SK-N-SH (cell line): Measurements from ENCODE around the gene SRF. TPM values are rescaled to one million over a fixed set of nuclear protein-coding genes. Genes with fewer than 3 reads are reported as not detected.

Source experiments
- CTCF ChIA-PET: fragments of 300-600, 350-600 bp; formaldehyde crosslinking; extraction: SDS; loops from one replicate; lab custom pipeline; 2021; lab: Yijun Ruan, JAX
- POLR2A ChIA-PET: fragments of 350-600 bp; sonication (Branson Sonifier 250); formaldehyde crosslinking; extraction: SDS; loops from one replicate; lab custom pipeline; 2020; ENCODE audit warnings: antibody characterized with exemption, inconsistent platforms; lab: Yijun Ruan, JAX
- DNase-seq: peaks from one replicate; pipeline ENCODE4 v3.0.0; 2012
- H2AFZ ChIP-seq: fragments of 200-600 bp; sonication (generic); 2 replicates; pipeline ENCODE4 v1.8.1; 2016; ENCODE audit warnings: antibody characterized with exemption, mild to moderate bottlenecking, low read depth
- H3F3A ChIP-seq: fragments of 200-600 bp; sonication (generic); replicated peaks from 2 replicates; pipeline ENCODE3; 2016; ENCODE audit warnings: antibody characterized with exemption, mild to moderate bottlenecking; ENCODE audit not compliant: insufficient read depth
- H3K27ac ChIP-seq, 2 experiments: fragments of 200-500 bp in 1 of 2; fragments of 200-600 bp in 1 of 2; sonication (Bioruptor generic) in 1 of 2; sonication (generic), shearing (Covaris generic) in 1 of 2; 2 replicates each; pipeline versions ENCODE4 v1.5.1 to v1.6.1; 2014 to 2016; ENCODE audit warnings: low read depth in 2 of 2, inconsistent platforms in 1 of 2, low read length in 1 of 2, mild to moderate bottlenecking in 1 of 2, mixed read lengths in 1 of 2
- H3K27me3 ChIP-seq: fragments of 200-600 bp; sonication (generic), shearing (Covaris generic); 2 replicates; pipeline ENCODE4 v1.6.1; 2016; ENCODE audit warnings: mixed run types; ENCODE audit not compliant: insufficient read depth
- H3K36me3 ChIP-seq, 2 experiments: fragments of 200-500 bp in 1 of 2; fragments of 200-600 bp in 1 of 2; sonication (Bioruptor generic) in 1 of 2; sonication (generic) in 1 of 2; replicated peaks in 1 of 2; 2 replicates each; pipeline versions ENCODE3 to v1.5.1; 2014 to 2016; ENCODE audit warnings: low read length in 1 of 2, mild to moderate bottlenecking in 1 of 2; ENCODE audit not compliant: insufficient read depth in 2 of 2, control insufficient read depth in 1 of 2
- H3K4me1 ChIP-seq, 2 experiments: fragments of 200-500 bp in 1 of 2; fragments of 200-600 bp in 1 of 2; sonication (Bioruptor generic) in 1 of 2; sonication (generic), shearing (Covaris generic) in 1 of 2; 2 replicates each; pipeline versions ENCODE4 v1.5.1 to v1.6.1; 2014 to 2016; ENCODE audit warnings: low read depth in 1 of 2, low read length in 1 of 2, mixed run types in 1 of 2; ENCODE audit not compliant: insufficient read depth in 2 of 2, control insufficient read depth in 1 of 2
- H3K4me2 ChIP-seq: fragments of 200-600 bp; sonication (generic), shearing (Covaris generic); 2 replicates; pipeline ENCODE4 v1.6.1; 2017; ENCODE audit warnings: mixed run types
- H3K4me3 ChIP-seq, 2 experiments: fragments of 200-500 bp in 1 of 2; fragments of 200-600 bp in 1 of 2; sonication (Bioruptor generic) in 1 of 2; sonication (generic), shearing (Covaris generic) in 1 of 2; 2 replicates each; pipeline versions ENCODE4 v1.5.1 to v1.8.1; 2014 to 2016; ENCODE audit warnings: low read depth in 2 of 2, inconsistent platforms in 1 of 2, low read length in 1 of 2, mild to moderate bottlenecking in 1 of 2, mixed read lengths in 1 of 2, moderate library complexity in 1 of 2
- H3K79me2 ChIP-seq: fragments of 200-600 bp; sonication (generic); 2 replicates; pipeline ENCODE4 v1.8.1; 2017; ENCODE audit warnings: mild to moderate bottlenecking; ENCODE audit not compliant: insufficient read depth
- H3K9ac ChIP-seq: fragments of 200-600 bp; sonication (generic); 2 replicates; pipeline ENCODE4 v1.6.1; 2017; ENCODE audit warnings: mixed run types
- H3K9me2 ChIP-seq: fragments of 200-600 bp; sonication (generic); 2 replicates; pipeline ENCODE4 v1.6.1; 2017; ENCODE audit warnings: mixed run types
- H3K9me3 ChIP-seq: fragments of 200-600 bp; sonication (generic); 2 replicates; pipeline ENCODE4 v1.6.1; 2017; ENCODE audit warnings: mixed run types, mild to moderate bottlenecking, moderate library complexity
- H4K20me1 ChIP-seq: fragments of 200-600 bp; sonication (generic); 2 replicates; pipeline ENCODE4 v1.6.1; 2017; ENCODE audit warnings: mild to moderate bottlenecking, mixed run types; ENCODE audit not compliant: insufficient read depth
- CHD2 ChIP-seq: fragments of 150-350 bp; IDR thresholded peaks from 2 replicates; pipeline ENCODE4 v1.6.1; 2018; ENCODE audit warnings: low read length; ENCODE audit not compliant: partially characterized antibody
- EP300 ChIP-seq, 2 experiments: IDR thresholded peaks; 2 replicates each; pipeline versions ENCODE4 v1.4.0 to v1.6.1; 2012; ENCODE audit warnings: borderline replicate concordance in 1 of 2, low read depth in 1 of 2, low read length in 1 of 2
- EZH2phosphoT487 ChIP-seq: fragments of 200-600 bp; sonication (generic); IDR thresholded peaks from 2 replicates; pipeline ENCODE4 v1.6.1; 2017; ENCODE audit warnings: low read depth, mixed run types, mild to moderate bottlenecking, antibody characterized with exemption, moderate library complexity, borderline replicate concordance
- FOXJ3 ChIP-seq: sonication (generic); formaldehyde crosslinking; IDR thresholded peaks from 2 replicates; pipeline ENCODE4 v1.5.1; 2020; ENCODE audit warnings: mild to moderate bottlenecking, missing genetic modification reagents
- GABPA ChIP-seq: IDR thresholded peaks from 2 replicates; pipeline ENCODE4 v1.4.0; 2012; ENCODE audit warnings: low read depth, mild to moderate bottlenecking
- JUND ChIP-seq: IDR thresholded peaks from 2 replicates; pipeline ENCODE4 v1.4.0; 2012
- MXI1 ChIP-seq: IDR thresholded peaks from 2 replicates; pipeline ENCODE4 v1.6.1; 2012; ENCODE audit warnings: mild to moderate bottlenecking, low read depth, low read length, improper control_type of control experiment
- NFIC ChIP-seq: IDR thresholded peaks from 2 replicates; pipeline ENCODE4 v1.4.0; 2012; ENCODE audit warnings: borderline replicate concordance
- RAD21 ChIP-seq: IDR thresholded peaks from 2 replicates; pipeline ENCODE4 v1.6.1; 2012; ENCODE audit warnings: mild to moderate bottlenecking, low read length
- RCOR1 ChIP-seq: fragments of 150-350 bp; IDR thresholded peaks from 2 replicates; pipeline ENCODE4 v1.6.1; 2017; ENCODE audit warnings: antibody characterized with exemption, low read length
- RFX5 ChIP-seq: IDR thresholded peaks from 2 replicates; pipeline ENCODE4 v1.6.1; 2012; ENCODE audit warnings: mild to moderate bottlenecking, improper control_type of control experiment, low read length
- RXRA ChIP-seq: IDR thresholded peaks from 2 replicates; pipeline ENCODE4 v1.4.0; 2012; ENCODE audit warnings: low read depth, mild to moderate bottlenecking, borderline replicate concordance
- SIN3A ChIP-seq: IDR thresholded peaks from 2 replicates; pipeline ENCODE4 v1.6.1; 2012; ENCODE audit warnings: low read depth, mild to moderate bottlenecking, low read length, moderate library complexity, borderline replicate concordance
- TAF1 ChIP-seq: IDR thresholded peaks from 2 replicates; pipeline ENCODE4 v1.6.1; 2012; ENCODE audit warnings: low read depth, mild to moderate bottlenecking, low read length, moderate library complexity, borderline replicate concordance
- TCF12 ChIP-seq: IDR thresholded peaks from 2 replicates; pipeline ENCODE4 v1.4.0; 2012
- USF1 ChIP-seq: IDR thresholded peaks from 2 replicates; pipeline ENCODE4 v1.4.0; 2012; ENCODE audit warnings: low read depth, borderline replicate concordance
- ZBTB33 ChIP-seq: IDR thresholded peaks from 2 replicates; pipeline ENCODE4 v1.4.0; 2012; ENCODE audit warnings: low read depth, borderline replicate concordance
- WGBS: methylation state at CpG from one replicate; pipeline ENCODE4 v1.1.6; 2017; ENCODE audit warnings: low lambda C conversion rate; 5-methylcytosine and 5-hydroxymethylcytosine counted together
- polyA plus RNA-seq, 3 experiments: library from polyadenylated mRNA; depleted of rRNA; stranded (reverse); fragments of >200 nt; gene quantifications; 2 replicates each; pipeline ENCODE4 v1.2.3, GENCODE V29; 2012
- TF ChIP-seq, protein P1 (sequence below): IDR thresholded peaks from 2 replicates; pipeline ENCODE4; 2012
- TF ChIP-seq, protein P2 (sequence below): IDR thresholded peaks from 2 replicates; pipeline ENCODE4 v1.6.1; 2012; ENCODE audit warnings: mild to moderate bottlenecking, low read depth, low read length, moderate library complexity

Gene SRF
- polyA plus RNA-seq, 1 of the 3 experiments (the other 2 are of a cell fraction) = 31.7 TPM

- H3K27me3 ChIP-seq = no peaks in the 10 kb centered on the region
- H3K36me3 ChIP-seq = peaks cover 25 to 43% of the 10 kb centered on the region in 2 experiments
- H3K9me3 ChIP-seq = no peaks in the 10 kb centered on the region
- CTCF ChIA-PET = interaction anchor here (1.2 kb wide), 1 partner anchor 24 kb away, joined by 3 read pairs; no protein-coding TSS in a partner anchor
- no peaks in the 10 kb centered on the region for H3K9me2 ChIP-seq
- no peak overlapping the region for H3K9ac ChIP-seq
- no peaks in the 10 kb centered on the region for H4K20me1 ChIP-seq
- 0 out of 2 replicates have a peak, but pooled peaks cover 3% of the 10 kb centered on the region for H3K79me2 ChIP-seq
- no peak overlapping the region for H3K27ac ChIP-seq
- TF ChIP-seq EZH2phosphoT487 (no peak), MXI1 (no peak), JUND (no peak), TAF1 (no peak), SIN3A (no peak), RFX5 (no peak), RAD21 (no peak), NFIC (no peak), FOXJ3 (CRISPR knock-in tag) (no peak), GABPA (no peak), EP300 (IDR thresholded peaks at IDR 0.05; ENCODE audit: borderline replicate concordance in 1 of 2, low read depth in 1 of 2, low read length in 1 of 2) (no peak), RXRA (no peak), ZBTB33 (no peak), USF1 (no peak), TCF12 (no peak), RCOR1 (no peak), CHD2 (no peak)
- TF ChIP-seq, protein P1, sequence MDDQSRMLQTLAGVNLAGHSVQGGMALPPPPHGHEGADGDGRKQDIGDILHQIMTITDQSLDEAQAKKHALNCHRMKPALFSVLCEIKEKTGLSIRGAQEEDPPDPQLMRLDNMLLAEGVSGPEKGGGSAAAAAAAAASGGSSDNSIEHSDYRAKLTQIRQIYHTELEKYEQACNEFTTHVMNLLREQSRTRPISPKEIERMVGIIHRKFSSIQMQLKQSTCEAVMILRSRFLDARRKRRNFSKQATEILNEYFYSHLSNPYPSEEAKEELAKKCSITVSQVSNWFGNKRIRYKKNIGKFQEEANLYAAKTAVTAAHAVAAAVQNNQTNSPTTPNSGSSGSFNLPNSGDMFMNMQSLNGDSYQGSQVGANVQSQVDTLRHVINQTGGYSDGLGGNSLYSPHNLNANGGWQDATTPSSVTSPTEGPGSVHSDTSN = no peak
- TF ChIP-seq, protein P2, sequence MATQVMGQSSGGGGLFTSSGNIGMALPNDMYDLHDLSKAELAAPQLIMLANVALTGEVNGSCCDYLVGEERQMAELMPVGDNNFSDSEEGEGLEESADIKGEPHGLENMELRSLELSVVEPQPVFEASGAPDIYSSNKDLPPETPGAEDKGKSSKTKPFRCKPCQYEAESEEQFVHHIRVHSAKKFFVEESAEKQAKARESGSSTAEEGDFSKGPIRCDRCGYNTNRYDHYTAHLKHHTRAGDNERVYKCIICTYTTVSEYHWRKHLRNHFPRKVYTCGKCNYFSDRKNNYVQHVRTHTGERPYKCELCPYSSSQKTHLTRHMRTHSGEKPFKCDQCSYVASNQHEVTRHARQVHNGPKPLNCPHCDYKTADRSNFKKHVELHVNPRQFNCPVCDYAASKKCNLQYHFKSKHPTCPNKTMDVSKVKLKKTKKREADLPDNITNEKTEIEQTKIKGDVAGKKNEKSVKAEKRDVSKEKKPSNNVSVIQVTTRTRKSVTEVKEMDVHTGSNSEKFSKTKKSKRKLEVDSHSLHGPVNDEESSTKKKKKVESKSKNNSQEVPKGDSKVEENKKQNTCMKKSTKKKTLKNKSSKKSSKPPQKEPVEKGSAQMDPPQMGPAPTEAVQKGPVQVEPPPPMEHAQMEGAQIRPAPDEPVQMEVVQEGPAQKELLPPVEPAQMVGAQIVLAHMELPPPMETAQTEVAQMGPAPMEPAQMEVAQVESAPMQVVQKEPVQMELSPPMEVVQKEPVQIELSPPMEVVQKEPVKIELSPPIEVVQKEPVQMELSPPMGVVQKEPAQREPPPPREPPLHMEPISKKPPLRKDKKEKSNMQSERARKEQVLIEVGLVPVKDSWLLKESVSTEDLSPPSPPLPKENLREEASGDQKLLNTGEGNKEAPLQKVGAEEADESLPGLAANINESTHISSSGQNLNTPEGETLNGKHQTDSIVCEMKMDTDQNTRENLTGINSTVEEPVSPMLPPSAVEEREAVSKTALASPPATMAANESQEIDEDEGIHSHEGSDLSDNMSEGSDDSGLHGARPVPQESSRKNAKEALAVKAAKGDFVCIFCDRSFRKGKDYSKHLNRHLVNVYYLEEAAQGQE = no peak
- no peak for DNase-seq
- H3K4me3 ChIP-seq = no peak overlapping the region
- H3K4me2 ChIP-seq = no peak overlapping the region
- no peak overlapping the region for H2AFZ ChIP-seq
- no peaks in the 10 kb centered on the region for H3K4me1 ChIP-seq
- WGBS = 100% methylated on average over 5 of the region's 5 CpGs
- no peaks in the 10 kb centered on the region for H3F3A ChIP-seq
- POLR2A ChIA-PET = no interaction called here
Measured at GRCh38 chr6:43196337-43196736, 25.3 kb downstream of the SRF start.
